ENCODE data around the gene NPL. TPM values are rescaled to one million over a fixed set of nuclear protein-coding genes. Genes with fewer than 3 reads are reported as not detected.

Gene NPL
- 1 to 10 TPM; 3.6 to 9.1 (median 4.8) TPM for polyA plus RNA-seq

- Mint-ChIP-seq H3K27me3 (ENCODE audit: low read depth in 3 of 3) (peaks cover 0 to 5% (median 5%) of the 10 kb centered on the region in 3 donors), H3K4me3 (peak within 1 kb of the TSS; percentile 87 to 94 (median 91)), H3K4me1 (peaks cover 11 to 13% of the 10 kb centered on the region in 2 donors), H3K36me3 (no peaks in the 10 kb centered on the region), H3K9me3 (no peaks in the 10 kb centered on the region), H3K27ac (peak within 1 kb of the TSS in 5 of 6 donors; percentile 34 to 81 (median 74))
- DNase-seq = peak; percentile 79 to 81 (median 81)
Measured at GRCh38 chr1:182789138-182790076, at the start of gene NPL. Gene NPL, plus strand, starts transcription at chr1:182789773. Its CDS starts 4,599 bp downstream, at chr1:182794372.

- H3K27me3 Mint-ChIP-seq (ENCODE audit: low read depth in 3 of 3) = peaks cover 0 to 2% (median 2%) of the 10 kb centered on the region in 3 donors
- peaks cover 0 to 4% of the 10 kb centered on the region in 2 donors for H3K4me1 Mint-ChIP-seq
- H3K4me3 Mint-ChIP-seq = no peak overlapping the region
- peaks cover 0 to 2% (median 0%) of the 10 kb centered on the region in 6 donors for H3K9me3 Mint-ChIP-seq
- no peak for DNase-seq
- H3K27ac Mint-ChIP-seq = no peak overlapping the region
- no peaks in the 10 kb centered on the region for H3K36me3 Mint-ChIP-seq
Measured at GRCh38 chr1:182740120-182740519, 49.5 kb upstream of the NPL start.

- no peak overlapping the region for H3K4me3 Mint-ChIP-seq
- H3K9me3 Mint-ChIP-seq = peaks cover 0 to 2% (median 0%) of the 10 kb centered on the region in 6 donors
- H3K4me1 Mint-ChIP-seq = peaks cover 0 to 4% of the 10 kb centered on the region in 2 donors
- no peak for DNase-seq
- no peaks in the 10 kb centered on the region for H3K36me3 Mint-ChIP-seq
- H3K27me3 Mint-ChIP-seq (ENCODE audit: low read depth in 3 of 3) = peaks cover 0 to 8% (median 4%) of the 10 kb centered on the region in 3 donors
- no peak overlapping the region for H3K27ac Mint-ChIP-seq
Measured at GRCh38 chr1:182742780-182743179, 46.8 kb upstream of the NPL start.

- no peak for DNase-seq
- Mint-ChIP-seq H3K36me3 (no peaks in the 10 kb centered on the region), H3K9me3 (peaks cover 0 to 2% (median 0%) of the 10 kb centered on the region in 6 donors), H3K4me3 (no peak overlapping the region), H3K4me1 (no peaks in the 10 kb centered on the region), H3K27me3 (ENCODE audit: low read depth in 3 of 3) (peaks cover 2 to 4% (median 3%) of the 10 kb centered on the region in 3 donors), H3K27ac (no peak overlapping the region)
Measured at GRCh38 chr1:182752077-182752988, 37.2 kb upstream of the NPL start.

GRCh38 chr1:182754087-182754486 is 35.5 kb upstream of the NPL start:
- H3K4me1 Mint-ChIP-seq = no peaks in the 10 kb centered on the region
- no peaks in the 10 kb centered on the region for H3K36me3 Mint-ChIP-seq
- no peak overlapping the region for H3K27ac Mint-ChIP-seq
- no peak for DNase-seq
- H3K9me3 Mint-ChIP-seq = no peaks in the 10 kb centered on the region
- H3K4me3 Mint-ChIP-seq = no peak overlapping the region
- peaks cover 2 to 6% (median 4%) of the 10 kb centered on the region in 3 donors for H3K27me3 Mint-ChIP-seq (ENCODE audit: low read depth in 3 of 3)

- Mint-ChIP-seq H3K36me3 (no peaks in the 10 kb centered on the region), H3K4me3 (no peak overlapping the region), H3K27me3 (ENCODE audit: low read depth in 3 of 3) (peaks cover 1 to 6% (median 2%) of the 10 kb centered on the region in 3 donors), H3K9me3 (no peaks in the 10 kb centered on the region), H3K27ac (no peak overlapping the region), H3K4me1 (no peaks in the 10 kb centered on the region)
- DNase-seq = no peak
Measured at GRCh38 chr1:182754543-182755314, 34.8 kb upstream of the NPL start.

- H3K4me3 Mint-ChIP-seq = no peak overlapping the region
- no peak for DNase-seq
- H3K36me3 Mint-ChIP-seq = no peaks in the 10 kb centered on the region
- H3K4me1 Mint-ChIP-seq = no peaks in the 10 kb centered on the region
- H3K9me3 Mint-ChIP-seq = no peaks in the 10 kb centered on the region
- peaks cover 1 to 6% (median 2%) of the 10 kb centered on the region in 3 donors for H3K27me3 Mint-ChIP-seq (ENCODE audit: low read depth in 3 of 3)
- no peak overlapping the region for H3K27ac Mint-ChIP-seq
Measured at GRCh38 chr1:182755632-182756031, 33.9 kb upstream of the NPL start.

- H3K9me3 Mint-ChIP-seq = no peaks in the 10 kb centered on the region
- H3K4me1 Mint-ChIP-seq = no peaks in the 10 kb centered on the region
Measured at GRCh38 chr1:182756423-182756822, 33.1 kb upstream of the NPL start.

GRCh38 chr1:182761396-182762395 is 27.9 kb upstream of the NPL start:
- peaks cover 3% of the 10 kb centered on the region in 3 donors for H3K27me3 Mint-ChIP-seq (ENCODE audit: low read depth in 3 of 3)
- H3K4me1 Mint-ChIP-seq = no peaks in the 10 kb centered on the region
- peaks cover 0 to 5% (median 0%) of the 10 kb centered on the region in 6 donors for H3K9me3 Mint-ChIP-seq
- H3K4me3 Mint-ChIP-seq = no peak overlapping the region
- no peak overlapping the region for H3K27ac Mint-ChIP-seq
- H3K36me3 Mint-ChIP-seq = no peaks in the 10 kb centered on the region
- no peak for DNase-seq

More at GRCh38 chr1:182756423-182756822, 33.1 kb upstream of the NPL start:
- peaks cover 1 to 4% (median 2%) of the 10 kb centered on the region in 3 donors for H3K27me3 Mint-ChIP-seq (ENCODE audit: low read depth in 3 of 3)
- H3K27ac Mint-ChIP-seq = no peak overlapping the region
- DNase-seq = no peak
- no peak overlapping the region for H3K4me3 Mint-ChIP-seq
- H3K36me3 Mint-ChIP-seq = no peaks in the 10 kb centered on the region

GRCh38 chr1:182762536-182762935 is 27.0 kb upstream of the NPL start:
- Mint-ChIP-seq H3K27ac (no peak overlapping the region), H3K27me3 (ENCODE audit: low read depth in 3 of 3) (peaks cover 3% of the 10 kb centered on the region in 3 donors), H3K36me3 (no peaks in the 10 kb centered on the region), H3K9me3 (peaks cover 0 to 5% (median 0%) of the 10 kb centered on the region in 6 donors), H3K4me3 (no peak overlapping the region), H3K4me1 (no peaks in the 10 kb centered on the region)
- no peak for DNase-seq

- peaks cover 0 to 5% (median 0%) of the 10 kb centered on the region in 6 donors for H3K9me3 Mint-ChIP-seq
- no peak overlapping the region for H3K27ac Mint-ChIP-seq
- H3K4me3 Mint-ChIP-seq = no peak overlapping the region
- DNase-seq = no peak
- H3K4me1 Mint-ChIP-seq = no peaks in the 10 kb centered on the region
- no peaks in the 10 kb centered on the region for H3K36me3 Mint-ChIP-seq
- peaks cover 0 to 3% (median 3%) of the 10 kb centered on the region in 3 donors for H3K27me3 Mint-ChIP-seq (ENCODE audit: low read depth in 3 of 3)
Measured at GRCh38 chr1:182764029-182764727, 25.4 kb upstream of the NPL start.

GRCh38 chr1:182765391-182765790 is 24.2 kb upstream of the NPL start:
- no peaks in the 10 kb centered on the region for H3K4me1 Mint-ChIP-seq
- peaks cover 0 to 3% (median 3%) of the 10 kb centered on the region in 3 donors for H3K27me3 Mint-ChIP-seq (ENCODE audit: low read depth in 3 of 3)
- H3K4me3 Mint-ChIP-seq = no peak overlapping the region
- DNase-seq = no peak
- H3K36me3 Mint-ChIP-seq = no peaks in the 10 kb centered on the region
- peaks cover 0 to 5% (median 0%) of the 10 kb centered on the region in 6 donors for H3K9me3 Mint-ChIP-seq
- no peak overlapping the region for H3K27ac Mint-ChIP-seq

Measured in immature natural killer cell (primary cell).